Right ventricle myocardium superior (tissue), 1 donor: ENCODE results near the gene SMS. TPM values are rescaled to one million over a fixed set of nuclear protein-coding genes. Genes with fewer than 3 reads are reported as not detected.
A peak's percentile ranks its signal among the peaks of the same experiment; 100 is the strongest.

Experiments
- ATAC-seq: fragments of 200-7000 bp; cut with Tn5 transposase; one replicate; pipeline ENCODE4 v1.9.1; 2020; ENCODE audit warnings: mild to moderate bottlenecking; ENCODE audit not compliant: poor library complexity
- DNase-seq: peaks from one replicate; pipeline ENCODE4 v3.0.0-alpha.2; 2020
- intact Hi-C: fragments of 100-400 bp; cut with DNase I; formaldehyde crosslinking; loops from one replicate; pipeline ENCODE4 v1.11.2; 2022
- long read RNA-seq: library from polyadenylated mRNA; unstranded; transcript quantifications from one replicate; pipeline ENCODE4 v2.0.0, GENCODE V29; 2021
- total RNA-seq: library from RNA; stranded (reverse); fragmentation: NEBNext Ultra II Directional; extraction: Animal tissue kit (Norgen Biotek cat#: 25700); gene quantifications from one replicate; pipeline ENCODE4 v1.2.1, GENCODE V29; 2021
- donor health status: DM: no; HTN: yes; CAD: no; lungs with severe emphysema.

Gene SMS
- total RNA-seq, result 53.3 TPM
- long read RNA-seq, transcript SMS-202 (11 exons, 1,837 nt), result major isoform, 83 of 87 reads
- long read RNA-seq, partial matches to known transcripts, result 0 of 87 reads
- long read RNA-seq, other reads (novel, unspliced or antisense), result 3 of 87 reads

- intact Hi-C loops, result no loop called here
- ATAC-seq (peak; percentile 98), DNase-seq (peak; percentile 86)
Observed at GRCh38 chrX:21940356-21940829, at the start of gene SMS. SMS (plus strand) TSS chrX:21940709; CDS start chrX:21940825, 116 bp downstream.

GRCh38 chrX:21905313-21905712 lies 35.2 kb upstream of the SMS start:
- no peak for DNase-seq
- intact Hi-C loops, result no loop called here
- ATAC-seq, result no peak

GRCh38 chrX:21905953-21906352 lies 34.6 kb upstream of the SMS start:
- intact Hi-C loops, result no loop called here

GRCh38 chrX:21907260-21907659 lies 33.2 kb upstream of the SMS start:
- intact Hi-C loops, result no loop called here
- DNase-seq, result no peak
- ATAC-seq, result no peak

More at GRCh38 chrX:21905953-21906352, 34.6 kb upstream of the SMS start:
- DNase-seq (no peak), ATAC-seq (no peak)

- intact Hi-C loops, result no loop called here
- no peak for ATAC-seq
- DNase-seq, result no peak
Observed at GRCh38 chrX:21911481-21911880, 29.0 kb upstream of the SMS start.

- intact Hi-C loops, result no loop called here
- DNase-seq (no peak), ATAC-seq (no peak)
Observed at GRCh38 chrX:21912220-21912619, 28.3 kb upstream of the SMS start.

- ATAC-seq, result no peak
- DNase-seq, result no peak
- intact Hi-C loops, result no loop called here
Observed at GRCh38 chrX:21912989-21913388, 27.5 kb upstream of the SMS start.

- ATAC-seq, result peak; percentile 49
- intact Hi-C loops, result no loop called here
- DNase-seq, result no peak
Observed at GRCh38 chrX:21926116-21926515, 14.4 kb upstream of the SMS start.

GRCh38 chrX:21926527-21927278 lies 13.8 kb upstream of the SMS start:
- DNase-seq (no peak), ATAC-seq (peak; percentile 25)
- intact Hi-C loops, result no loop called here

GRCh38 chrX:21929209-21929608 lies 11.3 kb upstream of the SMS start:
- DNase-seq (no peak), ATAC-seq (no peak)
- intact Hi-C loops, result no loop called here

GRCh38 chrX:21930986-21931385 lies 9.5 kb upstream of the SMS start:
- ATAC-seq (no peak), DNase-seq (no peak)
- intact Hi-C loops, result no loop called here

GRCh38 chrX:21932292-21933002 lies 8.1 kb upstream of the SMS start:
- DNase-seq (no peak), ATAC-seq (no peak)
- intact Hi-C loops, result no loop called here

GRCh38 chrX:21933077-21933476 lies 7.4 kb upstream of the SMS start:
- intact Hi-C loops, result no loop called here
- no peak for DNase-seq
- no peak for ATAC-seq

- no peak for ATAC-seq
- intact Hi-C loops, result no loop called here
- no peak for DNase-seq
Observed at GRCh38 chrX:21934414-21934813, 6.1 kb upstream of the SMS start.

- ATAC-seq (no peak), DNase-seq (no peak)
- intact Hi-C loops, result no loop called here
Observed at GRCh38 chrX:21939906-21940305, 603 bp upstream of the SMS start.

GRCh38 chrX:21943460-21944135 lies 3.1 kb downstream of the SMS start:
- DNase-seq, result no peak
- intact Hi-C loops, result no loop called here
- no peak for ATAC-seq

- ATAC-seq, result no peak
- intact Hi-C loops, result no loop called here
Observed at GRCh38 chrX:21944136-21944615, 3.7 kb downstream of the SMS start.

GRCh38 chrX:21946925-21947641 lies 6.6 kb downstream of the SMS start:
- intact Hi-C loops, result no loop called here
- ATAC-seq (no peak), DNase-seq (no peak)

More at GRCh38 chrX:21944136-21944615, 3.7 kb downstream of the SMS start:
- DNase-seq, result no peak

GRCh38 chrX:21947671-21948070 lies 7.2 kb downstream of the SMS start:
- intact Hi-C loops, result no loop called here
- DNase-seq (no peak), ATAC-seq (no peak)
